ENCODE measurements around the gene OR4N2. TPM values are rescaled to one million over a fixed set of nuclear protein-coding genes. Genes with fewer than 3 reads are reported as not detected.
"Not testable (repeated sequence)": the region's sequence is repeated elsewhere in the genome, so short reads cannot be mapped to it uniquely, and the experiment has no call there.

Gene OR4N2
- polyA plus RNA-seq, 3 donors, result not detected

- intact Hi-C loops (cut with micrococcal nuclease), result no loop called here
- H3K4me2 ChIP-seq (replicated peaks; ENCODE audit: extremely low read depth, low read length, poor library complexity, severe bottlenecking), result no peak overlapping the region
- no peak for DNase-seq
- no peak overlapping the region for H3K9ac ChIP-seq (ENCODE audit: insufficient read depth, low read length, poor library complexity, severe bottlenecking)
- TF ChIP-seq, protein P1, sequence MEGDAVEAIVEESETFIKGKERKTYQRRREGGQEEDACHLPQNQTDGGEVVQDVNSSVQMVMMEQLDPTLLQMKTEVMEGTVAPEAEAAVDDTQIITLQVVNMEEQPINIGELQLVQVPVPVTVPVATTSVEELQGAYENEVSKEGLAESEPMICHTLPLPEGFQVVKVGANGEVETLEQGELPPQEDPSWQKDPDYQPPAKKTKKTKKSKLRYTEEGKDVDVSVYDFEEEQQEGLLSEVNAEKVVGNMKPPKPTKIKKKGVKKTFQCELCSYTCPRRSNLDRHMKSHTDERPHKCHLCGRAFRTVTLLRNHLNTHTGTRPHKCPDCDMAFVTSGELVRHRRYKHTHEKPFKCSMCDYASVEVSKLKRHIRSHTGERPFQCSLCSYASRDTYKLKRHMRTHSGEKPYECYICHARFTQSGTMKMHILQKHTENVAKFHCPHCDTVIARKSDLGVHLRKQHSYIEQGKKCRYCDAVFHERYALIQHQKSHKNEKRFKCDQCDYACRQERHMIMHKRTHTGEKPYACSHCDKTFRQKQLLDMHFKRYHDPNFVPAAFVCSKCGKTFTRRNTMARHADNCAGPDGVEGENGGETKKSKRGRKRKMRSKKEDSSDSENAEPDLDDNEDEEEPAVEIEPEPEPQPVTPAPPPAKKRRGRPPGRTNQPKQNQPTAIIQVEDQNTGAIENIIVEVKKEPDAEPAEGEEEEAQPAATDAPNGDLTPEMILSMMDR (IDR thresholded peaks at IDR 0.05), result no peak
- no peaks in the 10 kb centered on the region for H3K4me1 Mint-ChIP-seq
- no peaks in the 10 kb centered on the region for H3K36me3 ChIP-seq (replicated peaks in 1 of 2; ENCODE audit: control insufficient read depth in 1 of 2, insufficient read depth in 2 of 2, low read length in 2 of 2)
- no peaks in the 10 kb centered on the region for H3K27me3 ChIP-seq (ENCODE audit: control insufficient read depth in 2 of 2, insufficient read depth in 2 of 2, low read length in 2 of 2)
- H3K4me3 Mint-ChIP-seq, result no peak overlapping the region
- H3K9me3 Mint-ChIP-seq, result peaks cover 0 to 12% (median 4%) of the 10 kb centered on the region in 7 donors
- no peaks in the 10 kb centered on the region for H4K20me1 ChIP-seq (ENCODE audit: insufficient read depth, low read length)
- 86% methylated on average over 14 of the region's 17 CpGs for WGBS (ENCODE audit: insufficient coverage)
- no peak overlapping the region for H3K4me3 ChIP-seq (replicated peaks in 1 of 3; ENCODE audit: low read depth in 2 of 3, low read length in 3 of 3)
- H3K36me3 Mint-ChIP-seq, result no peaks in the 10 kb centered on the region
- H3K27ac ChIP-seq (ENCODE audit: low read depth in 1 of 2, low read length in 2 of 2), result no peak overlapping the region
- no peaks in the 10 kb centered on the region for H3K27me3 Mint-ChIP-seq (ENCODE audit: low read depth in 3 of 3)
- H2AFZ ChIP-seq (ENCODE audit: insufficient read depth, low read depth, low read length, poor library complexity, severe bottlenecking), result no peak overlapping the region
- H3K4me1 ChIP-seq (ENCODE audit: control insufficient read depth in 1 of 2, insufficient read depth in 2 of 2, low read length in 2 of 2), result no peaks in the 10 kb centered on the region
- no peak overlapping the region for H3K27ac Mint-ChIP-seq
- H3K79me2 ChIP-seq (ENCODE audit: insufficient read depth, low read length), result no peaks in the 10 kb centered on the region
- H3K9me3 ChIP-seq (replicated peaks in 1 of 2; ENCODE audit: control insufficient read depth in 1 of 2, insufficient read depth in 1 of 2, low read length in 2 of 2), result peaks cover 17 to 18% of the 10 kb centered on the region in 2 donors
Measured at GRCh38 chr14:19800282-19801117, 3.1 kb upstream of the OR4N2 start.

DNA sequence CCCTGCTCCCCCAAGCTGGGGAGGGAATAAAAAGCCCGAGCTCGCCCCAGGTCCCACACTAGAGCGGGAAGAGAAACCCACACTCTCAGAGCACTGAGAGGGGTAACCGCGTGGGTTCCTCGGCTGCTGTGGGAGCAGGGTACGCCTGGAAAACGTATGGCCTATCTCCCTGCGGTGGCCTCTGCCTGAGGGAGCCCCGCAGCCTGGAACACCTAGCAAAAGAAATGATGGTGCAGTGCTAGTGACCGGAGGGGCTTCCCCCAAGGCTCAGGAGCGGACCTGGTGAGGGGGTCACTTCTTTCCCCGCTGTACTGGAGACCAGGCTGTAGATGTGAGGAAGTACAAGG, 2.5 kb upstream of the OR4N2 start:
- Histone ChIP-seq H2AFZ (ENCODE audit: insufficient read depth, low read depth, low read length, poor library complexity, severe bottlenecking) (no peak overlapping the region), H3K27me3 (ENCODE audit: control insufficient read depth in 2 of 2, insufficient read depth in 2 of 2, low read length in 2 of 2) (no peaks in the 10 kb centered on the region), H3K36me3 (replicated peaks in 1 of 2; ENCODE audit: control insufficient read depth in 1 of 2, insufficient read depth in 2 of 2, low read length in 2 of 2) (no peaks in the 10 kb centered on the region), H3K4me2 (replicated peaks; ENCODE audit: extremely low read depth, low read length, poor library complexity, severe bottlenecking) (no peak overlapping the region), H4K20me1 (ENCODE audit: insufficient read depth, low read length) (no peaks in the 10 kb centered on the region), H3K4me1 (ENCODE audit: control insufficient read depth in 1 of 2, insufficient read depth in 2 of 2, low read length in 2 of 2) (no peaks in the 10 kb centered on the region), H3K9me3 (replicated peaks in 1 of 2; ENCODE audit: control insufficient read depth in 1 of 2, insufficient read depth in 1 of 2, low read length in 2 of 2) (peaks cover 17 to 18% of the 10 kb centered on the region in 2 donors), H3K4me3 (replicated peaks in 1 of 3; ENCODE audit: low read depth in 2 of 3, low read length in 3 of 3) (no peak overlapping the region), H3K79me2 (ENCODE audit: insufficient read depth, low read length) (no peaks in the 10 kb centered on the region), H3K27ac (ENCODE audit: low read depth in 1 of 2, low read length in 2 of 2) (no peak overlapping the region), H3K9ac (ENCODE audit: insufficient read depth, low read length, poor library complexity, severe bottlenecking) (no peak overlapping the region)
- Mint-ChIP-seq H3K4me3 (no peak overlapping the region), H3K27me3 (ENCODE audit: low read depth in 3 of 3) (no peaks in the 10 kb centered on the region), H3K4me1 (no peaks in the 10 kb centered on the region), H3K9me3 (peaks cover 0 to 12% (median 4%) of the 10 kb centered on the region in 7 donors), H3K36me3 (no peaks in the 10 kb centered on the region), H3K27ac (no peak overlapping the region)
- TF ChIP-seq, protein P1 (IDR thresholded peaks at IDR 0.05), result no peak
- WGBS (ENCODE audit: insufficient coverage), result 82% methylated on average over 12 of the region's 13 CpGs
- no peak for DNase-seq
- intact Hi-C loops (cut with micrococcal nuclease), result no loop called here

DNA sequence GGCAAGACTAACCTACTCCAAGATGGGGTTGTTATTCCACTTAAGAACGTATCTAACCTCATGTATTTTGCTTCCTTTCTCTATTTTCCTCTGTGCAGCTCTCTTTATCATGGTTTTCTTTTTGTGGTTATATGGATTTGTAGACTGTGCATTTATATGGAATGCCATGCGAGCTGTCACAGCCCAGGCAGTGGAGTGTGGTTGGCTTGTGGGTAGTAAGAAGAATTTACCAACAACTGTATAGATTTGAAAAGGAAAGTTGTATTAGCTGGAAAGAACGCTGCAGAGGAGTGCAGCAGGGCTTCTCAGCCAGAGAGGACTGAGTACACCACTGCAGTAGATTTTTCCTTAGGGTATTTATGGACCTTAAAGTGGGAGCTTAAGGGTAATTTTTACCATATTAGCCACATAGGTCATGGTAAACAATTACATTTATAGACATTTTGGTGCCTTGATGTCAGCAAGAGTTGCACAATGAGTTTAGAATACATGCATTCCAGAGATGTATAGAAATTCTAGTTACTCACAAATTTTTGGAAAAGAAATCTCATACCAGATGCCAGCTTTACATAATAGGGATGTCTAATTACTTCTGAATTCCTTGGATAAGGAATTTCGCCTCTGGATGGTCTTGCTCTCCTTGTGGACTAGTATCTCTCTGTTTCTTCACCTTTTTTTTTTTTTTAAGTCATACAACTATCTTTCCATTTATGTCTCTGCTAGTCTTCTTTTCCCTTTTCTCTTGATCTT, 9.8 kb downstream of the OR4N2 start:
- H3K27me3 Mint-ChIP-seq (ENCODE audit: low read depth in 3 of 3); DNase-seq; H3K4me1 Mint-ChIP-seq; H3K79me2 ChIP-seq (ENCODE audit: insufficient read depth, low read length); H3K4me2 ChIP-seq (replicated peaks; ENCODE audit: extremely low read depth, low read length, poor library complexity, severe bottlenecking); H3K36me3 Mint-ChIP-seq; intact Hi-C loops (cut with micrococcal nuclease); H4K20me1 ChIP-seq (ENCODE audit: insufficient read depth, low read length); H3K36me3 ChIP-seq (replicated peaks in 1 of 2; ENCODE audit: control insufficient read depth in 1 of 2, insufficient read depth in 2 of 2, low read length in 2 of 2); H2AFZ ChIP-seq (ENCODE audit: insufficient read depth, low read depth, low read length, poor library complexity, severe bottlenecking); H3K4me3 ChIP-seq (replicated peaks in 1 of 3; ENCODE audit: low read depth in 2 of 3, low read length in 3 of 3); H3K9me3 ChIP-seq (replicated peaks in 1 of 2; ENCODE audit: control insufficient read depth in 1 of 2, insufficient read depth in 1 of 2, low read length in 2 of 2); H3K27ac ChIP-seq (ENCODE audit: low read depth in 1 of 2, low read length in 2 of 2); H3K4me1 ChIP-seq (ENCODE audit: control insufficient read depth in 1 of 2, insufficient read depth in 2 of 2, low read length in 2 of 2); H3K27me3 ChIP-seq (ENCODE audit: control insufficient read depth in 2 of 2, insufficient read depth in 2 of 2, low read length in 2 of 2); H3K4me3 Mint-ChIP-seq; H3K9ac ChIP-seq (ENCODE audit: insufficient read depth, low read length, poor library complexity, severe bottlenecking); H3K27ac Mint-ChIP-seq: not testable (repeated sequence)
- 77% methylated on average over 1 of the region's 4 CpGs for WGBS (ENCODE audit: insufficient coverage)
- H3K9me3 Mint-ChIP-seq, result peaks cover 0 to 12% (median 6%) of the 10 kb centered on the region in 7 donors
